ENCODE results near the gene ZW10.

The ZW10 gene

GRCh38 chr11:113760241-113760640 is 13.3 kb downstream of the ZW10 start:
- Histone ChIP-seq H3K27me3 (ENCODE audit: low read length) (no peaks in the 10 kb centered on the region), H3F3A (ENCODE audit: insufficient read depth) (no peaks in the 10 kb centered on the region), H3K9ac (ENCODE audit: low read length) (no peak overlapping the region), H4K20me1 (ENCODE audit: low read depth, low read length) (peaks cover 3% of the 10 kb centered on the region; the same call in 1 of the 2 replicates), H3K79me2 (ENCODE audit: insufficient read depth, low read length) (peaks cover 11% of the 10 kb centered on the region), H3K9me3 (ENCODE audit: insufficient read depth, low read length) (no peaks in the 10 kb centered on the region), H3K9me2 (replicated peaks; ENCODE audit: insufficient read depth, low read length) (no peaks in the 10 kb centered on the region), H3K4me2 (ENCODE audit: low read depth, low read length, poor library complexity, severe bottlenecking) (no peak overlapping the region), H3K4me3 (ENCODE audit: insufficient read depth, low read length, poor library complexity, severe bottlenecking) (no peak overlapping the region), H3K36me3 (ENCODE audit: low read length) (peaks cover 33% of the 10 kb centered on the region; the same call in 1 of the 2 replicates), H2AFZ (ENCODE audit: low read depth, low read length, severe bottlenecking) (no peak overlapping the region), H3K27ac (ENCODE audit: low read depth, low read length) (no peak overlapping the region)
- TF ChIP-seq CTCF (IDR thresholded peaks at IDR 0.05; ENCODE audit: insufficient read depth, low read length, poor library complexity, severe bottlenecking) (no peak), EZH2phosphoT487 (conservative IDR thresholded peaks at IDR 0.05; ENCODE audit: low read length) (no peak)

GRCh38 chr11:113752932-113753331 is 20.6 kb downstream of the ZW10 start:
- Histone ChIP-seq H3K27me3 (ENCODE audit: low read length) (no peaks in the 10 kb centered on the region), H3F3A (ENCODE audit: insufficient read depth) (no peaks in the 10 kb centered on the region), H2AFZ (ENCODE audit: low read depth, low read length, severe bottlenecking) (no peak overlapping the region), H3K79me2 (ENCODE audit: insufficient read depth, low read length) (no peaks in the 10 kb centered on the region), H3K36me3 (ENCODE audit: low read length) (peaks cover 20% of the 10 kb centered on the region; the same call in 1 of the 2 replicates), H3K4me2 (ENCODE audit: low read depth, low read length, poor library complexity, severe bottlenecking) (no peak overlapping the region), H3K9ac (ENCODE audit: low read length) (no peak overlapping the region), H3K27ac (ENCODE audit: low read depth, low read length) (no peak overlapping the region), H3K9me3 (ENCODE audit: insufficient read depth, low read length) (no peaks in the 10 kb centered on the region), H3K4me3 (ENCODE audit: insufficient read depth, low read length, poor library complexity, severe bottlenecking) (no peak overlapping the region), H4K20me1 (ENCODE audit: low read depth, low read length) (no peaks in the 10 kb centered on the region), H3K9me2 (replicated peaks; ENCODE audit: insufficient read depth, low read length) (no peaks in the 10 kb centered on the region)
- TF ChIP-seq CTCF (IDR thresholded peaks at IDR 0.05; ENCODE audit: insufficient read depth, low read length, poor library complexity, severe bottlenecking) = no peak
- TF ChIP-seq EZH2phosphoT487 (conservative IDR thresholded peaks at IDR 0.05; ENCODE audit: low read length) = no peak

- Histone ChIP-seq H3K27me3 (ENCODE audit: low read length) (no peaks in the 10 kb centered on the region), H3K4me3 (ENCODE audit: insufficient read depth, low read length, poor library complexity, severe bottlenecking) (no peak overlapping the region), H3K9me2 (replicated peaks; ENCODE audit: insufficient read depth, low read length) (no peaks in the 10 kb centered on the region), H3K4me2 (ENCODE audit: low read depth, low read length, poor library complexity, severe bottlenecking) (no peak overlapping the region), H3K27ac (ENCODE audit: low read depth, low read length) (no peak overlapping the region), H2AFZ (ENCODE audit: low read depth, low read length, severe bottlenecking) (no peak overlapping the region), H3K9me3 (ENCODE audit: insufficient read depth, low read length) (no peaks in the 10 kb centered on the region), H3F3A (ENCODE audit: insufficient read depth) (no peaks in the 10 kb centered on the region), H4K20me1 (ENCODE audit: low read depth, low read length) (no peaks in the 10 kb centered on the region), H3K79me2 (ENCODE audit: insufficient read depth, low read length) (no peaks in the 10 kb centered on the region), H3K9ac (ENCODE audit: low read length) (no peak overlapping the region), H3K36me3 (ENCODE audit: low read length) (peaks cover 25% of the 10 kb centered on the region)
- TF ChIP-seq CTCF (IDR thresholded peaks at IDR 0.05; ENCODE audit: insufficient read depth, low read length, poor library complexity, severe bottlenecking) (no peak), EZH2phosphoT487 (conservative IDR thresholded peaks at IDR 0.05; ENCODE audit: low read length) (no peak)
These were observed 37.2 kb downstream of the ZW10 start for GRCh38 chr11:113736323-113736722.
